MM.1S (cell line): ENCODE data around the gene BMPR2.

Experiments used
- CTCF ChIP-seq: fragments of 300-600 bp; sonication (generic); IDR thresholded peaks from 2 replicates; pipeline ENCODE4 v1.5.1; 2016; ENCODE audit warnings: antibody characterized with exemption, low read length, mixed read lengths
- EZH2 ChIP-seq: fragments of 300-600 bp; sonication (generic); optimal IDR thresholded peaks from 2 replicates; pipeline ENCODE3; 2017; ENCODE audit warnings: low read depth, mild to moderate bottlenecking, antibody characterized with exemption, low read length, mixed read lengths

GRCh38 chr2:202449344-202449743 is 73.2 kb downstream of the BMPR2 start:
- TF ChIP-seq CTCF = no peak
- TF ChIP-seq EZH2 = no peak
